SK-N-SH (cell line): Measurements from ENCODE around the gene SCGB1D4.

Source experiments
- CTCF ChIP-seq: fragments of 200-600 bp; sonication (generic); IDR thresholded peaks from 2 replicates; pipeline ENCODE4 v1.6.1; 2017; ENCODE audit warnings: antibody characterized with exemption, mild to moderate bottlenecking, moderate library complexity
- POLR2AphosphoS5 ChIP-seq: IDR thresholded peaks from 2 replicates; pipeline ENCODE4 v1.6.1; 2012; ENCODE audit warnings: low read depth, low read length
- RAD21 ChIP-seq: IDR thresholded peaks from 2 replicates; pipeline ENCODE4 v1.6.1; 2012; ENCODE audit warnings: mild to moderate bottlenecking, low read length
- USF2 ChIP-seq: fragments of 150-350 bp; IDR thresholded peaks from 2 replicates; pipeline ENCODE4 v1.6.1; 2017; ENCODE audit warnings: antibody characterized with exemption, low read length, low read depth, borderline replicate concordance
- ZBTB33 ChIP-seq: IDR thresholded peaks from 2 replicates; pipeline ENCODE4 v1.4.0; 2012; ENCODE audit warnings: low read depth, borderline replicate concordance

GRCh38 chr11:62280452-62280851, 18.4 kb downstream of the SCGB1D4 start:
- no peak for TF ChIP-seq ZBTB33
- TF ChIP-seq CTCF = no peak
- no peak for TF ChIP-seq USF2
- TF ChIP-seq RAD21 = no peak
- no peak for TF ChIP-seq POLR2AphosphoS5
